A549 (cell line): Measurements from ENCODE around the gene STARD13.

Experiments used
- CTCF ChIP-seq: fragments of >200 bp; sonication (Bioruptor Twin); formaldehyde crosslinking; IDR thresholded peaks from 3 replicates; pipeline ENCODE4 v1.5.1; 2016
- E2F6 ChIP-seq: IDR thresholded peaks from 2 replicates; pipeline ENCODE4 v1.6.1; 2012; ENCODE audit warnings: low read depth, borderline replicate concordance
- GATA3 ChIP-seq: IDR thresholded peaks from 2 replicates; pipeline ENCODE4 v1.6.1; 2012; ENCODE audit warnings: borderline replicate concordance
- HDAC2 ChIP-seq: fragments of 200-600 bp; sonication (generic); IDR thresholded peaks from 2 replicates; pipeline ENCODE4 v1.6.1; 2016
- PBX3 ChIP-seq: IDR thresholded peaks from 2 replicates; pipeline ENCODE4 v1.6.1; 2012
- POLR2A ChIP-seq: IDR thresholded peaks from 2 replicates; pipeline ENCODE4 v1.6.1; 2012; ENCODE audit warnings: mild to moderate bottlenecking, low read length

GRCh38 chr13:33205804-33206221 lies 79.7 kb downstream of the STARD13 start:
- TF ChIP-seq POLR2A: no peak
- no peak for TF ChIP-seq CTCF
- no peak for TF ChIP-seq HDAC2
- TF ChIP-seq GATA3: no peak
- no peak for TF ChIP-seq E2F6
- no peak for TF ChIP-seq PBX3
